Stimulated activated CD8-positive, alpha-beta memory T cell treated with anti-CD3 and anti-CD28 coated beads, Interleukin-2, amount 100 ng/mL, for 48 hours (primary cell): Measurements from ENCODE around the gene TUBA4A.
"Not testable (repeated sequence)": the region's sequence is repeated elsewhere in the genome, so short reads cannot be mapped to it uniquely, and the experiment has no call there.

Experiments
- DNase-seq, 2 donors: peaks; one replicate each; pipeline ENCODE4 v3.0.0-alpha.2; 2020; ENCODE audit warnings: low read depth in 2 of 2

Gene TUBA4A

DNA sequence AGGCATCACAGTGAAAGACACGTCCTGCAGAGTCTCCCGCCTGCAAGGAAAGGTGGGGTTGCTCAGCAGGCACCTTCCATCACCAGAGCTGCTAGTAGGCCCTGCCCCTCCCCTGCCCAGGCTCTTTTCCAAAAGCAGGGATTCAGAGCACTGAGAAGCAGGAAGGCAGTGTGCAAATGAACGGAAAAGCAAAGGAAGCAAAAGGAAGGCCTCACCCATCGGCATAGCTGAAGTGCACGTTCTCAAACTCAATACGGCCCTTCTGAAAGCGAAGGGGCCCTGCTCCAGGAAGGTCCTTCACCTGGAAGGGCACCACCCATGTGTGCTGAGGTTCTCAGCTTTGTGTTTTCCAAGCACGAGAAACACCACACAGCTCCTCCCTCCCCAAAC is 40.7 kb downstream of the TUBA4A start:
- DNase-seq = no peak

DNA sequence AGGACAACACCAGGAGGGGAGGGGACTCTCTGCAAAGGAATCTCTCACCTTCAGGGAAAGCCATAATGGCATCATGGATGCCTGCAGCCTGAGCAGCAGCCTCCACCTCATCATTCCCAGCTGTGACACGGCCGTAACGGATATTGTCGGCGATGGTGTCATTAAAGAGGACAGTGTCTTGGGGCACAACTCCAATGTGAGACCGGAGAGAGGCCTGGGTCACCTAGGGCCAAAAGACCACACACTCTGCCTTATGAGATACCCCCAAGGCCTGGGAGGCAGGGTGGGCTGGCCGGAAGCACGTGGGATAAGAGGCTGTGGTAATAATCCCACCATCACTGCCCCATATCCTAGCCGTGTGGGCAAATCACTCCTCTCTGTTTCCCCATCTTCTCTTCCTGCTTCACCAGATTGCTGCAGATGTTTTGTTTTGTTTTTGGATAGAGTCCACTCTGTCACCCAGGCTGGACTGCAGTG is 42.8 kb downstream of the TUBA4A start:
- DNase-seq = no peak

DNA sequence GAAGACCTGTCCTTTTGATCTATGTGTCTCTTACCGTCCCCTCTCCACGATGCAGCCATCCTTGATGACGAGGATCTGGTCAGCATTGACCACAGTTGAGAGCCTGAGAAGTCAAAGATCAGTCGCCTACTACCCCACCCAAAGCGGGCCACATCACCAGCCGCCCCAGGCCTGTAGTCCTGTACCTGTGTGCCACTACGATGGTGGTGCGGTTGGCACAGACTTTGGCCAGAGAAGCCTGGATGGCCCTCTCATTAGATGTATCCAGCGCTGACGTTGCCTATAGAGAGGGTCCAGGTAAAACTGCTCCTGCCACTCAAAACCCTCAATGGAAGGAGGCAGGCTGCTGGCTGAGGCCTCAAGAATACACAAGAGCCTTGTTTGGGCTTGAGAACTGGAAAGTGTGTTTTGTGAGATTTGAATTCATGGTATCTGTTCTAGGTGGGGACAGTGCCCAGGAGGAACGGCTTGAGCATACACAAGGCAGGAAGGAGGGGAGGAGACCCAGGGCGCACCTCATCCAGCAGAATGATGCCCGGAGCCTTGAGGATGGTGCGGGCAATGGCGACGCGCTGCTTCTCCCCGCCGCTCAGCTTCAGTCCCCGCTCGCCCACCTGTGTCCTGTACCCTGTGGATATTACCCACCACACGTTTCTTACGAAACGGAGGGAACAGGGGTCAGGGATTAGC is 43.4 kb downstream of the TUBA4A start:
- DNase-seq = no peak

DNA sequence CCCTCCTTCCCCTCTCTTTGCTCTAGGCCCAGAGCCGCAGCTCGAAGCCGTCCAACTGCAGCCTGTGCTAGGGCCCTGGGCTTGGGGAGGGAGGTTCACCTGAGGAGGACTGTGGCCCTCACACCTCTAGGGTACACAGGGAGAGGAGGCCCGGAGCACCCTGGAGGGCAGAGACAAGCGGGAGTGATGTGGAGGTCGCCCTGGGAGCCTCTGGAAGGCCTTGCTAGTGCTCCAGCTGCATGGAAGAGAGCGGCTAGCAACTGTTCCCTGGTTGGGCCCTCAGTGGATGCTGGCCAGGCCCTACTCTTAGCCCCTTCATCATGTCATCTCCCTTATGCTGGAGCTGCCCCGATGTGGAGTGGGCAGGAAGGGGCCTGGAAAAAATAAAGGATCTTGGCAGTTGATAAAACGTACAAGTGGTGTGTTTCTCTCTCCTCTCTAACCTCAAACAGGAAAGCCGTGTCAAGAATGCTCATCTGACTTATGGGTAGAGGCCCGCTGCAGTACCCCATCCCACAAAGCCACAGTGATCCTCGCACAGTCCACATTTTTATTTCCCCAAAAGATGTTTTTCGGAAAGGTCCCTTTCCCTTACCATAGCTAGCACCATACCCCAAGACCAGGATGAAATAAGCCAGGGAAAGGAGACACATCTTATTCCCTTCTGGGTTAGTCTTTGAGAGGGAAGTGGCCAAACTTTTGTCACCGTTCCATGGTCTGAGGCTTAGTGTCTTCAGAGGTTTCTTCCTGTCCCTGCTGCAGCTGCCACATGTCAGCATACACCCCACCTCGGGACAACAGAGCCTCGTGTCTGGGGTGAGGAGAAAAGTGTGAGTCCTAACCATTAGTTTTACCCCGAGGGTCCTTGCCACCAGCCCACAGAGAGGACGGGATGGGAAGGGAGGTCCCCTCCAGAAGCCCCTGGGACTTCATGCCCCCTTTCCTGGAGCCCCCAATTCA is 44.2 kb downstream of the TUBA4A start:
- DNase-seq = no peak

DNA sequence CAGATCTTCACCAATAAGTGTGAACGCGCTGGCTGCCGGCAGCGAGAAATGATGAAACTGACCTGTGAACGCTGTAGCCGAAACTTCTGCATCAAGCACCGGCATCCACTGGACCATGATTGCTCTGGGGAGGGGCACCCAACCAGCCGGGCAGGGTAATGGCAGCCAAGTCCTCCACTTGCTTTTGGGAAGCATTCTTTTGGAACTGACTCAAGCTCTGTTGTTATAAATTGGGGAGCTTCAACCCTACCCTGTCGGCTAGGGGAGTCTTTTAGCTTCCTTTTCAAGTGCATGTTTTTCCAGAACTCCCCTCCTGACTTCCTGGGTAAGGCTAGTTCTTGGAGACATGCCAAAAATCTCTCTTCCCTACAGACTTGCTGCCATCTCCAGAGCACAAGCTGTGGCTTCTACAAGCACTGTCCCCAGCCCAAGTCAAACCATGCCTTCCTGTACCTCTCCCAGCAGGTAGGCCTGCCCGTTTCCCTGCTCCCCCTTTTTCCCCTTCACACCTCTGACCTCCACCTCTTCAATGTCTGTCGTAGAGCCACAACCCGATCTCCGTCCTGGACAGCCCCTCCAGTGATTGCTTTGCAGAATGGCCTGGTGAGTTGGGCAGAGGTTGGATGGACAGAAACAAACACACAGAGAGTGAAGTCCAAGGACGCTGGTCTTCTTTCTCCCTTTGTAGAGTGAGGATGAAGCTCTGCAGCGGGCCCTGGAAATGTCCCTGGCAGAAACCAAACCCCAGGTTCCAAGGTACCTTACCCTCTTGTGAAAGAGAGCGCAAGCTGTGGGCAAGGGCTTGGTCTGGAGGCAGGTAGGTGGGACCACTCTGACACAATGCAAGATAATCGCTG is 45.6 kb downstream of the TUBA4A start:
- DNase-seq = no peak

DNA sequence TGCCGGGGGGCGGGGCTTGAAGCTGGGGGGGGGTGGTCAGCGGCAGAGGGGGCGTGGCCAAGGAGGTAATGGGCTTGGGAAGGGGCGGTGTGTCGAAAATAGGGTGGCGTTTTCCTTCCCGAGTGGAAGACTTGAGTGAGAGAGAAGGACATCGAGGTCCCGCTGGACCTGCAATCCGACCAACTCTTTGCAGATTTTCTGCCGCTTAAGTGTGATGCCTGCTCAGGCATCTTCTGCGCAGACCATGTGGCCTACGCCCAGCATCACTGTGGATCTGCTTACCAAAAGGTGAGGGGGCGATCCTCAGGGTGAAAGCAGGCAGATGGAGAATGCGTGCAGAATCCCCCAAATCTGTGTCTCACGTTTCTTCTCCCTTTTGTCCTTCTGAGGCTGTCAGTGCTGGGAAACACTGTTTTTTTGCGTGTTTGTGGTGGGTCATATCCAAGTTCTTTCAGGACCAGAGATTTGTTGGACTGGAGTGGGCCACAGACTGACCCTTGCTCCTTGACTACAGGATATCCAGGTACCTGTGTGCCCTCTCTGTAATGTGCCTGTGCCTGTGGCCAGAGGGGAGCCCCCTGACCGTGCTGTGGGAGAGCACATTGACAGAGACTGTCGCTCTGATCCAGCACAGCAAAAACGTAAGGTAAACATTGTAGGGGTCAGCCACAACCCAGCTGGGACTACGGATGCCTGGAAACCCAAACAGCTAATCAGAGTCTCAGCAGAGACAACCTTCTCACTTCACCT is 46.4 kb downstream of the TUBA4A start:
- DNase-seq = no peak

DNA sequence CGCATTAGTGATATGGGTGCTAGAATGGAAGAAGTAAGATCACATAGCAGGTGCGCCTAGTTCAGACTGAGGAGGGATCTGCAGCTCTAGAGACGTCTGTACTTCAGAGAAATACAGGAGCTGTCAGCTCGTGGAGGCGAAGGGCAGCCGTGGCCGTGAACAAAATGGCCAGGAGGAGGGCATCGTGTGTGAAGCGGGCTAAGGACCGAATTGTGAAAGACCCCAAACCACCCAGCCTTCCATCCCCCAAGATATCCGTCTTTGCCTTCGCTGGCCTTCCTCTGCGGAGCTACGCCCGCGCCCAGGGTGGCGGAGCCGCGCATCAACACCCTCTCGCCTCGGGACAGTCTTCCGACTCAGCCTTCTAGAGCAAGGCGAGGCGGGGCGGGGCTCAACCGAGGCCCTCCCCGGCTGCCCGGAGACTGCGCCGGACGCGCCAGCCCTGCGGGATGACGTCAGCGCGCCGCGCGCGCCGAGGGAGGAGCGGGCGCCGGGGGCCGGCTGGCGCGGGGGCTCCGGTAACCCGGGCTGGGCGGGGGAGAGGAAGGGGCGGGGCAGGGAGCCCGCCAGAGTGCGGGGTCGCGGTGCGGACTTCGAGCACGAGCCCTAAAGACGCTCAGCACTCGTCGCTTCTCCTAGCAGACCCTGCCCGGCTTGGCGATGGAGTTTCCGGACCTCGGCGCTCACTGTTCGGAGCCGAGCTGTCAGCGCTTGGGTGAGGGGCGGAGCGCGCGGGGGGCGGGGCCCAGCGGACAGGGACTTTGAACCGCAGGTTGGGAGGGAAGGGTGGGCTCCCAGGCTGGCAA is 47.2 kb downstream of the TUBA4A start, which contains the start of gene ZFAND2B:
Gene ZFAND2B (plus strand): TSS at position 455 of the 806 bp plus-strand sequence. CDS start 206 bp downstream, at position 661.
- peak; percentile 90 to 93 for DNase-seq

DNA sequence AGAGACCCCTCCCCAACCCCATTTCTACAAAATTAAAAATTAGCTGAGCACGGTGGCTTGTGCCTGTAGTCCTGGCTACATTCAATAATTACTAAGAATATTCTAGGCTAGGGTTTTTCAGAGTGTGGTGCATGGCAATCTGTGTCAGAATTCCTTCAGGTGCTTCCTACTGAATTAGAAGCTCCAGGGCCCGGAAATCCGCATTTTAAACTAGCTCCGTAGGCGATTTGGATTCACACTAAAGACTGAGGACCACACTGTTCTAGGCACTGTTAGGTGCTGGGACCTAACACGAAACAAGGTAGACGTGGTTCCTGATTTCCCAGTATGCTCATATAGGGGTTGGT is 47.8 kb downstream of the TUBA4A start:
- no peak for DNase-seq

DNA sequence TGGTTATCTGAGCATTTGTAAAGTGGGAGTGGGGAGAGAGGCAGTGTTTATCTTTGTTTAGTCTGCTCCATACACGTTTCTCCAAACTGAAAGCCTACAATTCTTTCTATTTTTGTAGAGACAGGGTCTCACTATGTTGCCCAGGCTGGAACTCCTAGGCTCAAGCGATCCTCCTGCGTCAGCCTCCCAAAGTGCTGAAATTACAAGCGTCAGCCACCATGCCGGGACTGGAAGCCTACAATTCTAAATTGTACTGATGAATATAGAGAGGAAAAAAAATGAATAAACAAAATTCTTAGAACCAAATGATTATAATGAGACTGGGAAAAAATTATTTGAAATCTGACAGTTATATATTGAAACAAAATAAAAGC is 48.6 kb downstream of the TUBA4A start:
- no peak for DNase-seq

DNA sequence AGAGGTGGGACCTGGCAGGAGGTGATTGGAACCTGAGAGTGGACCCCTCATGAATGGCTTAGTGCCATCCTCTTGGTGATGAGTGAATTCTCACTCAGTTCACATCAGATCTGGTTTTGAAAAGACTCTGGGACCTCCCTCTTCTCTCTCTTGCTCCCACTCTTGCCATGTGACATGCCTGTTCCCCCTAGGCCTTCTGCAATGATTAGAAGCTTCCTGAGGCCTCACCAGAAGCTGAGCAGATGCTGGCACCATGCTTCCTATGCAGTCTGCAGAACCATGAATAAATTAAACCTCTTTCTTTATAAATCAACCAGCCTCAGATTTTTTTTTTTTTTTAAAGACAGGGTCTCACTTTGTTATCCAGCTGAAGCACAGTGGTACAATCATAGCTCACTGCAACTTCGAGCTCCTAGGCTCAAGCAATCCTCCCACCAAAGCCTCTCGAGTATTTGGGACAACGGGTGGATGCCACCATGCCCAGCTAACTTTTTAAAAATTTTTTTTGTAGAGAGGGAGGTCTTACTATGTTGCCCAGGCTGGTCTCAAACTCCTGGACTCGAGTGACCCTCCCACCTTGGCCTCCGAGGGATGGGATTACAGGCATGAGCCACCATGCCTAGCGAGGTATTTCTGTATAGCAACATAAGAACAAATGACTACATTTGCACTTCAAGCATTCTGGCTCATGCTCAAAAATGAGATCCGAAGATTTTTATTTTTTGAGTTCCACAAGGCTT is 49.1 kb downstream of the TUBA4A start:
- DNase-seq = no peak

DNA sequence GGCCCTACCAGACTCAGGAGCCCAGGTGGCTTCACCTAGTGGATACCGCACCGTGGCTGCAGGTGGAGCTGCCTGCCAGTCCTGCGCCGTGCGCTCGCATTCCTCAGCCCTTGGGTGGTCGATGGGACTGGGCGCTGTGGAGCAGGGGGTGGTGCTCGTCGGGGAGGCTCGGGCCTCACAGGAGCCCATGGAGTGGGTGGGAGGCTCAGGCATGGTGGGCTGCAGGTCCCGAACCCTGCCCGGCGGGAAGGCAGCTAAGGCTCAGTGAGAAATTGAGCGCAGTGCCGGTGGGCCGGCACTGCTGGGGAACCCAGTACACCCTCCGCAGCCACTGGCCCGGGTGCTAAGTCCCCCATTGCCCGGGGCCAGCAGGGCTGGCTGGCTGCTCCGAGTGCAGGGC is 52.4 kb downstream of the TUBA4A start:
- not testable (repeated sequence) for DNase-seq

DNA sequence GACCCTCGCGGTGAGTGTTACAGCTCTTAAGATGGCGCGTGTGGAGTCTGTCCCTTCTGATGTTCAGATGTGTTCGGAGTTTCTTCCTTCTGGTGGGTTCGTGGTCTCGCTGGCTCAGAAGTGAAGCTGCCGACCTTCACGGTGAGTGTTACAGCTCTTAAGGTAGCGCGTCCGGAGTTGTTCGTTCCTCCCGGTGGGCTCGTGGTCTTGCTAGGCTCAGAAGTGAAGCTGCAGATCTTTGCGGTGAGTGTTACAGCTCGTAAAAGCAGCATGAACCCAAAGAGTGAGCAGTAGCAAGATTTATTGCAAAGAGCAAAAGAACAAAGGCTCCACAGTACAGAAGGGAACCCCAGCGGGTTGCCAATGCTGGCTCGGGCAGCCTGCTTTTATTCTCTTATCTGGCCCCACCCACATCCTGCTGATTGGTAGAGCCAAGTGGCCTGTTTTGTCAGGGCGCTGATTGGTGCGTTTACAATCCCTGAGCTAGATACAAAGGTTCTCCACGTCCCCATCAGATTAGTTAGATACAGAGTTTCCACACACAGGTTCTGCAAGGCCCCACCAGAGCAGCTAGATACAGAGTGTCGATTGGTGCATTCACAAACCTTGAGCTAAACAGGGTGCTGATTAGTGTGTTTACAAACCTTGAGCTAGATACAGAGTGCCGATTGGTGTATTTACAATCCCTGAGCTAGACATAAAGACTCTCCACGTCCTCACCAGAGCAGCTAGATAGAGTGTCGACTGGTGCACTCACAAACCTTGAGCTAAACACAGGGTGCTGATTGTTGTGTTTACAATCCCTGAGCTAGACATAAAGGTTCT is 53.0 kb downstream of the TUBA4A start:
- not testable (repeated sequence) for DNase-seq
